GM12864 (cell line): Measurements from ENCODE around the gene PROZ.

Source experiments
- DNase-seq: peaks from one replicate; pipeline ENCODE4 v3.0.0-alpha.2; 2011; ENCODE audit warnings: low read depth
- H3K4me3 ChIP-seq: 2 replicates; pipeline ENCODE4 v1.5.1; 2011; ENCODE audit warnings: mild to moderate bottlenecking, low read depth, low read length, control low read depth
- CTCF ChIP-seq: IDR thresholded peaks from 2 replicates; pipeline ENCODE4 v1.5.1; 2011; ENCODE audit warnings: low read depth, mild to moderate bottlenecking, moderate library complexity, low read length, control low read depth, inconsistent platforms; ENCODE audit errors: missing control alignments

The PROZ gene

DNA sequence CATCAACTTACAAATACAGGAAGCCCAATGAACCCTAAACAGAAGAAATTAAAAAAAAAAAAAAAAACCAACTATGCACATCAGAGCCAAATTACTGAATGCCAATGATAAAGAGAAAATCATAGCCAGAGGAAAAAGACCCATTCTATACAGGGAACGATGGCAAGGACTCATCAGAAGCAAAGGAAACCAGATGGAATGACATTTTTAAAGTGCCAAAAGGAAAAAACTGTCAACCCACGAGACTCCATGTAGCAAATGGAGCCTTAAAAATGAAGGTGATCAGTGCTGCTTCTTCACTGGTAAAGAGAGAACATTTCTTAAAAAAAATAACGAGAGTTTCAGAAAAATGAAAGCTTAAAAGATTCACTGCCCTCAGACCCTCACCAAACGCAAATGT is 31.7 kb downstream of the PROZ start:
- TF ChIP-seq CTCF, result no peak
- DNase-seq, result no peak
- no peak overlapping the region for H3K4me3 ChIP-seq

DNA sequence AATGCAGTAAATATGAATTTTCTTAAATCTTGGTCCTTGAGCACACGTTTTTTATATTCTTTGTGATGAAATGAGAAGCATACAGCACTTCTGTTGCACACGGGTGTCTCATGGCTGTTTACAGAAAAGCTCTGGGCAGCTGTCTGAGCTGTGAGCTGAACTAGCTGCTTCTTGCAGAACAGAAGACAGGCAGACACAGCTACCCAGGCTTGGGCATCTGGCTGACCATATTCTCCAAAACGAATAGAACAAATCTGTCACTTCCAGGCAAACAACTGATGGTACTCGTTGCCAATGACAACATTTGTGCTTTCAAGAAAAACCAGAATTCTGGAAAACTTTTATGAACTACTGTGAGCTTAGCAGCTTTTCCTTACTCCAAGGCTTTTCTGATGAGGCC is 33.8 kb downstream of the PROZ start:
- no peak for TF ChIP-seq CTCF
- DNase-seq, result no peak
- H3K4me3 ChIP-seq, result no peak overlapping the region

GRCh38 chr13:113192902-113193301 is 34.5 kb downstream of the PROZ start:
- no peak for TF ChIP-seq CTCF
- H3K4me3 ChIP-seq, result no peak overlapping the region
- DNase-seq, result no peak

DNA sequence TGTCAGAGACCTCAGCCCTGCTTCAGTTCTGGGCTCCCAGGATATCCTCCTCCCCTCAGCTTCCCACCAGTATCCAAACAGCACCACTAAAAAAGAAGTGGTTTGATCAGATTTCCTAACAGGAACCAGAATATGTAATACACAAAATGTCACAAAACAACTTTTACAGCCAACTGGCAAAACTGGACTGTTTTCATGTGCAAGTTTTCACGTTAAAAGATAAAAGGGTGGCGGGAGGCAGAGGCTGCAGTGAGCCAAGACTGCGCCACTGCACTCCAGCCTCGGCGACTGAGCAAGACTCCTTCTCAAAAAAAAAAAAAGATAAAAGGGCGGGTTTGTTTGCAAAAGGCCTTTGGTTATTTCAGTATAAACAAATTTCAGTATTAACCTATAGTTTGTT is 36.9 kb downstream of the PROZ start:
- DNase-seq, result no peak
- H3K4me3 ChIP-seq, result no peak overlapping the region
- no peak for TF ChIP-seq CTCF

DNA sequence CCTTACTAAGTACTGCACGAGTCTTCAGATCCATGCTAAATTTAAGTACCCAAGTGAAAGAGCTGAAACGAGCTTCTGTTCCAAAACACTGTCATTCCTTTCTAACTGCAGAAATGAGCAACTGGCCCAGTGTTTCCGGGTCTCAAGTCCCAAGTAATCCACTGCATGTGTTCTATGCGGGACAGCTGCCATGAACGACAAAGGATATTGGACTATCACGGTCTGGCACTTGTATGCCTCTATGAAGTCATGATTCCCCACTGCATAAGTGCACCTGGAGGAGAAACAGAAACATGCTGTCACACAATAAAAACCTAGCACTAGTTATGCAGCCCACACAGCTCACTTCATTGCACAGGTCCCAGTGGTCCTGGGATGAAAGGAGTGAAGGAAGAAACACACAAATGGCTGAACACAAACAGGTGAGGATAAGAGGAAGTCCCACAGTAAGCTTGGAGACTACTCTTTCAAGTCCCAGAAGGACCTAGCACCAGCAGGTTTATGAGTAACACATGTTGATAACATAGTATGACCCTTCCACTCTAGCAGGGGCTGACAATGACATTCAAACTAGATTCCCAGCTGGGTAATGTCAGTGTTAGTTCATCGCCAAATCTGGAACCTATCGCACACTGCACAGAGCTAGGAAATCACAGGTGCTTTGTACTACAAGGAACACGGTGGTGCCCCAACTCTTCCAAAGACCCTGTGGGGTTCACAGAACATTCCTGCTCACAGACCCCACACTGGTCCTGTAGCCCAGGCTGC is 38.7 kb downstream of the PROZ start:
- no peak for DNase-seq
- no peak for TF ChIP-seq CTCF
- no peak overlapping the region for H3K4me3 ChIP-seq

DNA sequence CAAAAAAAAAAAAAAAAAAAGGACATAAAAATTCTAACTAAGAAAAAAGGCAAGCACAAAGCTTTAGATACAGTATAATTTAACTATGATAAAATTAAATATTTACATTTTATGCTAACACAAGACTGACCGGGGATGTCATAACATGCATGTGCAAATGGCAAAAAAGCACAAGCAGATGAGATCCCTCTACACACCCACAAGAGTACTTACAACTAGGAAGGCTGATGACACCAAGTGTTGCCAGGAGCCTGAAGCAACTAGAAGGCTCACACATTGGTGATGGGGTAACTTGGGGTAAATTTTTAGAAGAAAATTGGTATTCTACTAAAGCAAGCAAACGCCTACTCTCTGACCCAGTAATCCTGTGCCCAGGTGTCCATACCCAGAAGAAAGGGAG is 43.4 kb downstream of the PROZ start:
- no peak overlapping the region for H3K4me3 ChIP-seq
- TF ChIP-seq CTCF, result no peak
- DNase-seq, result no peak

- no peak overlapping the region for H3K4me3 ChIP-seq
- DNase-seq, result no peak
- no peak for TF ChIP-seq CTCF
Observed at GRCh38 chr13:113202912-113203311, 44.5 kb downstream of the PROZ start.
